GM21619 (cell line): Measurements from ENCODE around the gene SMARCD2.
A peak's percentile ranks its signal among the peaks of the same experiment; 100 is the strongest.
"Not testable (repeated sequence)": the region's sequence is repeated elsewhere in the genome, so short reads cannot be mapped to it uniquely, and the experiment has no call there.

ENCODE experiments used
- ATAC-seq: cut with Tn5 transposase; IDR thresholded peaks from one replicate; pipeline ENCODE4 v1.9.1; 2021; ENCODE audit not compliant: unreplicated experiment

Gene SMARCD2

DNA sequence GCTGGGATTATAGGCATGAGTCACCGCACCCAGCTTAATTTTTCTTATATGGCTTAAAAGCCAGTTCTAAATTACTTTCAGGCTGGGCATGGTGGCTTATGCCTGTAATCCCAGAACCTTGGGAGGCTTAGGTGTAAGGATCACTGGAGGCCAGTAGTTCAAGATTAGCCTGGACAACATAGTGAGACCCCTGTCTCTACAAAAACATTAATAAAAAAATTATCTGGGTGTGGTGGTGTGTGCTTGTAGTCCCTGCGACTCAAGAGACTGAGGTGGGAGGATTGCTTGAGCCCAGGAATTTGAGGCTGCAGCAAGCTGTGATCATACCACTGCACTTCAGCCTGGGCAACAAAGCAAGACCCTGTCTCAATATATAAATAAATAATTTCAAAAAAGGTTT is 10.8 kb upstream of the SMARCD2 start:
- ATAC-seq, result no peak

DNA sequence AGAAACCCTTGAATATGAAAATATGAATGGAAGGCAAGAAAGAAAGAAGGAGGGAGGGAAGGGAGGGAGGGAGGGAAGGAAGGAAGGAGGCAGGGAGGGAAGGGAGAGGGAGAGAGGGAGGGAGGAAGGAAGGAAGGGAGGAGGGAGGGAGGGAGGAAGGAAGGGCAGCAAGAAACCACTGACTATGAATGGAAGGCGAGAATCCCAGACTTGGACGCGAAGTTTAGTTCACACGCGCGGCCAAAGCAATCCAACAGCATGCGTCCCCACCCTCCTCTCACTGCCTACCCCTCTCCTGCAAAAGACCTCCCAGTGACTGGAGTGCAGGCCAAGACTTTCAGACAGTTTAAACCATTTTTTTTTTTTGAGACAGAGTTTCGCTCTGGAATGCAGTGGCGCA is 7.9 kb upstream of the SMARCD2 start:
- ATAC-seq, result no peak

- peak; percentile 86 for ATAC-seq
Measured at GRCh38 chr17:63848834-63849689, 6.6 kb upstream of the SMARCD2 start.

- ATAC-seq, result no peak
Measured at GRCh38 chr17:63847525-63848249, 5.2 kb upstream of the SMARCD2 start.

GRCh38 chr17:63845509-63845908 is 3.0 kb upstream of the SMARCD2 start:
- no peak for ATAC-seq

DNA sequence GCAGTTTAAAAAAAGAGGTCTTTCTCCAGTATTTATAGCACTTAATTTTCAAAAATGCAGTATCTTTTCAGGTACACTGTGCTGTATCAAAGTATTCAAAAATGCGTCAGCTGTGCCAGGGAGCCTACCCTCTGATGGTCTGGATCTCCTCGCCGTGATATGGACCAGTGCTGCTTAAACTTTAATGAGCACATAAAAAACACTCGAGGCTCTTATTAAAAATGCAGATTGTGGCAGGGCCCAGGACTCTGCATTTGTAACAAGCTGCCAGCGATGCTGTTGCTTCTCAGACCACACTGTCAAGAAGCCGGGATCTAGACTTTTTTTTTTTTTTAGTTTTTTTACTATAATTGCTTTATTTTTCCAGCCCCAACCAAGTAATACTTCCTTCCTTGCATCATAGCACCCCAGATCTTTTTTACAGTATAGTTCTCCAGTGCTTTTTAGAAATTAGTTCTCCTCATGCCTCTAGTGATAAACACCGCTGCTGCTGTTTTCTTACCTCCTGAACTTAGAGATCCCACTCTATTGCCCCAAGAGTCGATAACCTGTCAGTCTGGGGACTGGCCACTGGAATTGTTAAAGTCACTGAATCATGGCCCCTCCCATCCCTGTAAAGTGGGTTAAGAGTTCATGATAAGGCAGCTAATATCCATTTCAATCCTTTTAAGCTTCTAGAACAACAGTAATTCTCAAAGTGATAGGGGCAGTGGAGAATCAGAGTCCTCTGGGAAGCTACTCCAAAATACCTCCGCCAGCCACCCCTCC is 1.6 kb upstream of the SMARCD2 start:
- ATAC-seq, result no peak

DNA sequence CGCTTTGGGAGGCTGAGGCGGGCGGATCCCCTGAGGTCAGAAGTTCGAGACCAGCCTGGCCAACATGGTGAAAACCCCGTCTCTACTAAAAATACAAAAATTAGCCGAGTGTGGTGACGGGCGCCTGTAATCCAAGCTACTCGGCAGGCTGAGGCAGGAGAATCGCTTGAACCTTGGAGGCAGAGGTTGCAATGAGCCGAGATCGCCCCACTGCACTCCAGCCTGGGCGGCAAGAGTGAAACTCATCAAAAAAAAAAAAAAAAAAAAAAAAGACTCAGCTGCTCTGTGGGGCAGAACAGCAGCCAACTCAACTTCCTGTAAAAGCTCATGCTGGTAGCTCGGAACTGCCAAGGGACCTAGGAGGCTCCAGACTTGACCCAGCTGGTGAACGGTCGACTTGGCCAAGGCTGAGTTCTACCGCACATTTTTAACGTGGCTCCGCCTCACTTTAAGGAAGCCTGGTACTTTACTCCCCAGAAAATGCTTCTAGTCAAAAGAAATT is 953 bp upstream of the SMARCD2 start:
- not testable (repeated sequence) for ATAC-seq

- peak; percentile 20 for ATAC-seq
Measured at GRCh38 chr17:63842173-63842539, 329 bp downstream of the SMARCD2 start.

DNA sequence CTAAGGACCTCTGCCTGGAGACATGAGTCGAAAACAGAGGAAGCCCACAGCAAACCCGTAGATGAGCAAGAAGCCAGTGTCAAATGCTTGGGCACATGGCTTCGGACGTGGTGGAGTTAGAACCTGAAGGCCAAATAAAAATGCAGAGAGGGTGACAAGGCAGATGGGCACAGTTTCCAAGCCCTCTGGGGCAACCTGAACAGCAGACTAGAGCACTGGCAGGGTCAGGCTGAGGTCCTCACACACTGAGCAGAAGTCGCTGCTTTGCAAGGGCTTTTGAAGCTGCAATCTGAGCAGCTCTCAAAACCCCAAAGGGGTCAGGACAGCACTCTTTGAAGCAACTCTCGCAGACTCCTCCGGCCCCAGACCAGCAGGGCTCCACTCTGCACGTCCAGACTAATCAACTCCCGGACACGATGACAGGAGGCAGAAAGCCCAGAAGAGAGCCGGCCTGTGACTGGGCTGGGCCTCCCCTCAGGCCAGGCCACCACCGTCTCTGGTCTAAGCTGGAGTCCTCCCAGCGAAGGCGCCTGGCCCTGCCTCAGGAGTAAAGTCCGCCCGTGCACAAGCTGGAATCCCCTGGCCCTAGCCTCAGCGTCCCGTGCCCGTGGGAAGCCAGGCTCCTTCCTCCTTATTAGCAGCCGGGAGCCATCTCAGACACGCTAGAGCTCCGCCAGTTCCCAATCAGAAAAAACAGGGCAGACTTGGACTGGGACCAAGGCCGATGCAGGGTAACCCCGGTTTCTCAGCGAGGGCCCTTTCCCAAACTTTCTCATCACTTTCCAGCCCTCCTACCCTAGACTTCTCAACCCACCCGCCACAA is 924 bp downstream of the SMARCD2 start:
- ATAC-seq, result no peak

- ATAC-seq, result no peak
Measured at GRCh38 chr17:63840591-63841349, 1.7 kb downstream of the SMARCD2 start.

DNA sequence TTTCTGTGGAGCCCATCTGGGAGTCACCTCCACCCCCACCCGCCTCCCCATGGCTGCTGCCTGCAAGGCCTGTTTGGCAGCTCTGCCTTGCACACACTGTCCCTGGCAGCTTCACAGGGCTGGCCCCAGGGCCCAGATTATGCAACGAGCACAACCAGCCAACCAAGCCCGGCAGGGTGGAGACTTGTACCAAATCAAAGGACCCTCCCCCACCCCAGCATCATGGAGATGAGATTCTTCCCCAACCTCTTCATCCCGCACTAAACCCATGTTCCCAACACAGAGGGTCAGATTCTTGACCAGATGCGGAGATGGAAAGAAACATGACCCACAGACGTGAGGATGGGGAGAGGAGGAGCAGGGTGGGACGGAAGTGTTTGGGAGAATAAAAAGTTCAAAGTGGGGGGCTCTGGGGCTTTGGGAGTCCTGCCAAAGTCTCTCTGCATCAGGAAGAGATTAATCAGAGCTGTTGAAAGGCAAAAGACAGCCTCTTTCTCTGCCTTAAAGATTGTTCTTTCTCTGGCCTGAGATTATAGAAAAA is 3.8 kb downstream of the SMARCD2 start:
- no peak for ATAC-seq

GRCh38 chr17:63837962-63838600 is 4.4 kb downstream of the SMARCD2 start:
- no peak for ATAC-seq

DNA sequence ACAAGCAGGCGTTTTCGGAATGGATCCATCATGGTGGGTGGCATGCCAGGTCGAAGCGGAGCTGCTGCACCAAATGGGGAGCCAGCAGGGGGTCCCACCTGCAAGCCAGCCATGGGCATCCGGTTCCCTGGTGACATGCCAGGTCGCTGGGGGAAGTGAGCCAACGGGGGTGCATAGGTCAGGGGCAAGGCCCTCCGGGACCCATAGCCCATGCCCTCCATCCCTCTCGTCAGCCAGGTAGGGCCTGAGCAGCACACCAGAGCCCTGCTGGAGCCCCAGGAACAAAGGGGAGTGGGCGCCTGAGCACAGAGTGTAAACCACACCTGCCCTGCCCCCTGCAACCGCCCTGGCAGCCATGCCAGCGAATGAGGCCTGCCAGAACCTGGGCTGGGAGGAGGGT is 5.0 kb downstream of the SMARCD2 start:
- no peak for ATAC-seq

GRCh38 chr17:63836811-63837210 is 5.7 kb downstream of the SMARCD2 start:
- ATAC-seq, result no peak

GRCh38 chr17:63835167-63835720 is 7.2 kb downstream of the SMARCD2 start:
- ATAC-seq, result no peak

DNA sequence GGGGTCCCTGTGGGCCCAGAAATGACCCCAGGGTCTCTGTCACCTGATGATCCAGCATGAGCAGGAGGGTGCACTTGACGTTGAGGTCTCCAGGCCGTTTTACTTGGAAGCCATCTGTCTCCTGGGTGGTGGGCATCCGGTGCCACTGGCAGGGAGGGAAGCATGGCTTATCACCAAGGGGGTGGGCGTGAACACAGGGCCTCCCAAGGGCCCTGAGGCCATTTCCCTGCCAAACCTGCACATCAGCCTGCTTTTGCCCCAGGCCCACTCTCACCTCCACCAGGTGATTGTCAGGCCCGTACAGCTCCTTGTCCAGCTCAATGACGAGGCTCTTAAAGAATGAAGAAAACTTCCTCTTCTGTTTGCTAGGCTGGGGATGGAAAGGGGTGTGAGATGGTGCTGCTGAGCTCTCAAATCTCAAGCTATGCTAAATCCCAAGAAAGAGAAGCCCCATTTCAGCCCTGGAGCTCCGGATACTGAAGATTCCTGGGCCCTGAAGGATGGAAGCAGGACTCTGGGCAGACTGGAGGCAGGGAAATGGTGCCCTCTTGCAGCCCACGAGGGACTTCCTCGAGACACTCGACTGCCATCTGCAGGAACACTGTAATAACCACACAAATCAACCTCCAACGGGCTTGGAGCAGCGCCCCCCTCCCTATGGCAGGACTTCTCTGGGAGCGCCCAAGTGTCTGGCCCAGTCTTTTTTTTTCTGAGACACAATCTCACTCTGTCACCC is 7.9 kb downstream of the SMARCD2 start:
- ATAC-seq, result no peak

DNA sequence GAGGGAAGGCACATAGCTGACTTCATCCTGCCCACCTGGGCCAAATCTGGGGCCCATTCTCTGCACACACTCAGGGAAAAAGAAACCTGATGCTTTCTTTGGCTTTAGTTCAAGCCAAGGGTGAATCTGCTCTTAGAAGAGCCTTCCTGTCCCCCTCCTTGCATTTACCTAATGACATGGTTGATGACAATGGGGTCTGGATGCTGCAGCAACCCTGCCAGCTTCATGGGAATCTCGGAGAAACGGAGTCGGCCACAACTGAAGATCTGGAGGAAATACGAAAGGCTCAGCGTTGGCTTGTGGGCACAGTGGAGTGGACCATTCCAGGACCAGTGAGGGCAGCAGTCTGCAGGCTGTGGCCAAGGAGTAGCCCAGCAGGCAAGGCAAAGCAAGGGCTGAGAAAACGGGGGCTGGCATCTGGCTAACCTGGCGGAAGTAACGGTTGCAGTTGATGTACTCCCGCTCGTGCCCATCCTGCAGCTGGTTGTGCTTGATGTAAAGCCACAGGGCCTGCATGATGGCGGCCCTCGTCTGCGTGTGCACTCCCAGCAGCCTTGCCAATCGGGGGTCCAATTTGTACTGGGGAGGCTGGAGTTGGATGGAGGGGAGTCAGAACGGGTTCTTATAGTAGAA is 8.6 kb downstream of the SMARCD2 start:
- ATAC-seq, result no peak
